Type B pancreatic cell (in vitro differentiated cells): ENCODE data around the gene ELN. TPM values are rescaled to one million over a fixed set of nuclear protein-coding genes. Genes with fewer than 3 reads are reported as not detected.

Experiments used
- DNase-seq: peaks from one replicate; pipeline ENCODE4 v3.0.0; 2021; ENCODE audit warnings: mixed read lengths; ENCODE audit not compliant: unreplicated experiment; ENCODE audit errors: extremely low spot score
- H3K27ac Mint-ChIP-seq: 2 replicates; pipeline ENCODE4 v1.8.0; 2021; ENCODE audit warnings: mild to moderate bottlenecking, mixed read lengths
- H3K27me3 Mint-ChIP-seq: 2 replicates; pipeline ENCODE4 v1.8.0; 2021; ENCODE audit warnings: mixed read lengths
- H3K36me3 Mint-ChIP-seq: 2 replicates; pipeline ENCODE4 v1.8.0; 2021; ENCODE audit warnings: mixed read lengths
- H3K4me1 Mint-ChIP-seq: one replicate; pipeline ENCODE4 v1.8.0; 2021; ENCODE audit warnings: mixed read lengths; ENCODE audit not compliant: unreplicated experiment
- H3K4me3 Mint-ChIP-seq: 2 replicates; pipeline ENCODE4 v1.8.0; 2021; ENCODE audit warnings: mild to moderate bottlenecking, mixed read lengths
- H3K9me3 Mint-ChIP-seq: 2 replicates; pipeline ENCODE4 v1.8.0; 2021; ENCODE audit warnings: mixed read lengths
- CTCF ChIP-seq: fragments of 200-600 bp; sonication (generic); conservative IDR thresholded peaks from 2 replicates; pipeline ENCODE4 v1.5.0; 2021; ENCODE audit warnings: antibody characterized with exemption, mild to moderate bottlenecking
- total RNA-seq: library from RNA; stranded (reverse); gene quantifications from 2 replicates; pipeline ENCODE4 v1.2.1, GENCODE V29; 2021; ENCODE audit warnings: low replicate concordance

Gene ELN
- total RNA-seq, 1 donor from 2014 or later = 8.8 TPM

- H3K4me3 Mint-ChIP-seq = no peak overlapping the region
- no peak overlapping the region for H3K27ac Mint-ChIP-seq
- no peaks in the 10 kb centered on the region for H3K36me3 Mint-ChIP-seq
- DNase-seq = no peak
- H3K27me3 Mint-ChIP-seq = peaks cover 4% of the 10 kb centered on the region
- peaks cover 5% of the 10 kb centered on the region for H3K4me1 Mint-ChIP-seq
- H3K9me3 Mint-ChIP-seq = no peaks in the 10 kb centered on the region
- no peak for TF ChIP-seq CTCF
These were observed 39.8 kb upstream of the ELN start for GRCh38 chr7:73988197-73988596.

- Mint-ChIP-seq H3K27ac (no peak overlapping the region), H3K9me3 (peaks cover 5% of the 10 kb centered on the region), H3K27me3 (no peaks in the 10 kb centered on the region), H3K4me1 (peaks cover 5% of the 10 kb centered on the region), H3K4me3 (no peak overlapping the region), H3K36me3 (no peaks in the 10 kb centered on the region)
- DNase-seq = no peak
- no peak for TF ChIP-seq CTCF
These were observed 36.4 kb upstream of the ELN start for GRCh38 chr7:73991522-73992100.

GRCh38 chr7:73992101-73992562, 35.8 kb upstream of the ELN start:
- H3K36me3 Mint-ChIP-seq = no peaks in the 10 kb centered on the region
- no peak overlapping the region for H3K27ac Mint-ChIP-seq
- DNase-seq = no peak
- TF ChIP-seq CTCF = no peak
- H3K9me3 Mint-ChIP-seq = peaks cover 5% of the 10 kb centered on the region
- H3K27me3 Mint-ChIP-seq = no peaks in the 10 kb centered on the region
- peaks cover 5% of the 10 kb centered on the region for H3K4me1 Mint-ChIP-seq
- H3K4me3 Mint-ChIP-seq = no peak overlapping the region

- TF ChIP-seq CTCF = no peak
- no peak overlapping the region for H3K4me3 Mint-ChIP-seq
These were observed 34.0 kb upstream of the ELN start for GRCh38 chr7:73994023-73994422.

GRCh38 chr7:73994761-73995160, 33.2 kb upstream of the ELN start:
- no peak for TF ChIP-seq CTCF
- Mint-ChIP-seq H3K27ac (no peak overlapping the region), H3K9me3 (peaks cover 5% of the 10 kb centered on the region), H3K36me3 (no peaks in the 10 kb centered on the region), H3K4me1 (peaks cover 5% of the 10 kb centered on the region), H3K27me3 (no peaks in the 10 kb centered on the region), H3K4me3 (no peak overlapping the region)
- DNase-seq = no peak

More at GRCh38 chr7:73994023-73994422, 34.0 kb upstream of the ELN start:
- no peaks in the 10 kb centered on the region for H3K27me3 Mint-ChIP-seq
- no peak overlapping the region for H3K27ac Mint-ChIP-seq
- H3K4me1 Mint-ChIP-seq = peaks cover 5% of the 10 kb centered on the region
- DNase-seq = no peak
- no peaks in the 10 kb centered on the region for H3K36me3 Mint-ChIP-seq
- H3K9me3 Mint-ChIP-seq = peaks cover 5% of the 10 kb centered on the region

GRCh38 chr7:73995330-73995729, 32.6 kb upstream of the ELN start:
- Mint-ChIP-seq H3K27me3 (no peaks in the 10 kb centered on the region), H3K9me3 (peaks cover 5% of the 10 kb centered on the region), H3K36me3 (no peaks in the 10 kb centered on the region), H3K4me3 (no peak overlapping the region), H3K4me1 (peaks cover 5% of the 10 kb centered on the region), H3K27ac (no peak overlapping the region)
- no peak for TF ChIP-seq CTCF
- DNase-seq = no peak
